GM18858 (cell line): Measurements from ENCODE around the gene RBAK.
"Not testable (repeated sequence)": the region's sequence is repeated elsewhere in the genome, so short reads cannot be mapped to it uniquely, and the experiment has no call there.

Experiments used
- ATAC-seq: cut with Tn5 transposase; IDR thresholded peaks from one replicate; pipeline ENCODE4 v1.9.1; 2021; ENCODE audit not compliant: unreplicated experiment

The RBAK gene

GRCh38 chr7:5050676-5051075 lies 5.0 kb downstream of the RBAK start:
- ATAC-seq = no peak

GRCh38 chr7:5051731-5052130 lies 6.1 kb downstream of the RBAK start:
- ATAC-seq = not testable (repeated sequence)

- ATAC-seq = no peak
Measured at GRCh38 chr7:5053175-5053574, 7.5 kb downstream of the RBAK start.

DNA sequence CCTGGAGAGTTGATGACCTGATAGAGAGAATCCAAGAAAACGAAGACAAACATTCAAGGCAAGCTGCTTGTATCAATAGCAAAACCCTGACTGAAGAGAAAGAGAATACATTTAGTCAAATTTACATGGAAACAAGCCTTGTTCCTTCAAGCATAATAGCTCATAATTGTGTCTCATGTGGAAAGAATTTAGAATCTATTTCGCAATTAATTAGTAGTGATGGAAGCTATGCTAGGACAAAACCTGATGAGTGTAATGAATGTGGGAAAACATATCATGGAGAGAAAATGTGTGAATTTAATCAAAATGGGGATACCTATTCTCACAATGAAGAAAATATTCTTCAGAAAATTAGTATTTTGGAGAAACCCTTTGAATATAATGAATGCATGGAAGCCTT lies 18.0 kb downstream of the RBAK start:
- ATAC-seq = no peak

- no peak for ATAC-seq
Measured at GRCh38 chr7:5064391-5065106, 18.9 kb downstream of the RBAK start.

DNA sequence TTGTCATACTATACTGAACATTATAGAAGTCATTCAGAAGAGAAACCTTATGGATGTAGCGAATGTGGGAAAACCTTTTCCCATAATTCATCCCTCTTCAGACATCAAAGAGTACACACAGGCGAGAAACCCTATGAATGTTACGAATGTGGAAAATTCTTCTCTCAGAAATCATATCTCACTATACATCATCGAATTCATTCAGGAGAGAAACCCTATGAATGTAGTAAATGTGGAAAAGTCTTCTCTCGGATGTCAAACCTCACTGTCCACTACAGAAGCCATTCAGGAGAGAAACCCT lies 19.4 kb downstream of the RBAK start:
- ATAC-seq = no peak

DNA sequence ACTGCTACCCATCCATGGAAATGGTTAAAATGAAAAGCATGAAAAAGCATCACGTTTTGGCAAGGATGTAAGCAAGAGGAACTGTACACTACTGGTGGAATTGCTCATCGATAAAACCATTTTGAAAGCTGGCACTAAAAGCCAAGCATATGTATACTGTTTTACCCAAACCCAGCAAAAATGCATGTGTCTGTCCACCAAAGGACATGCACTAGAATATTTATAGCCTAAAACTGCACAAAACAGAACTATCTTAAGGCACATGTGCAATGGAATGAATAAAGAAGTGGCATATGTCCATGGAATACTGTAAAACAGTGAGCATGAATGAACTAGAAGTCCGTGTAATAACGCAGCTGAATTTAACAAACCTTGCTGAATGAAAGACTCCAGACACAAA lies 22.9 kb downstream of the RBAK start:
- no peak for ATAC-seq

DNA sequence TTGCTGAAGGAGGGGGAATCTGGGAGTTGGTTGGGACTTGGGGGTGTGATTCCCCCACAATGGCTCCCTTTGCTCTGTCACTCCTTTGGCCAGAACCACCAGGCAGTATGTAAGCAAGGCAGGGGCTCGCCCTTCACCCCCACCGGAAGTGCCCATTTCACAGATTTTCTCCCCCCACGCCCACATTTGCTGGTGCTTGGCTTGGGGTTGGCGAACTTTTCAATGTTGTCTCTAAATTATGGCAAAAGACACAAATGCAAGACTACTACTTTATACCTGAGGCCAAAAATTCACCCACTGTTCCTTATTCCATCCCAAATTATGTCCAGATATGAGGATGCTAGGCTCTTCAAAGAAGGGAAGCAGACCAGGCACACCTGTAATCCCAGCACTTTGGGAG lies 24.5 kb downstream of the RBAK start:
- no peak for ATAC-seq

DNA sequence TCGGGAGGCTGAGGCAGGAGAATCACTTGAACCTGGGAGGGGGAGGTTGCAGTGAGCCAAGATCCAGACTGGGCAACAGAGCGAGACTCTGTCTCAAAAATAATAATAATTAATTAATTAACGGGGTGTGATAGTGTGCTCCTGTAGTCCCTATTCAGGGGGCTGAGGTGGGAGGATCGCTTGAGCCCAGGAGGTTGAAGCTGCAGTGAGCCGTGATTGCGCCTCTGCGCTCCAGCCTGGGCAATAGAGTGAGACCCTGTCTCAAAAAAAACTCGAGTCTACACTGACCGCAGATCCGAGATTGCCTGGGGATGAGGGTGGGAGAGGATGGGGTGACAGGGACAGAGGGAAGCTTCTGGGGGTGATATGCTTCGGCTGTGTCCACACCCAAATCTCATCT lies 29.5 kb downstream of the RBAK start:
- not testable (repeated sequence) for ATAC-seq

DNA sequence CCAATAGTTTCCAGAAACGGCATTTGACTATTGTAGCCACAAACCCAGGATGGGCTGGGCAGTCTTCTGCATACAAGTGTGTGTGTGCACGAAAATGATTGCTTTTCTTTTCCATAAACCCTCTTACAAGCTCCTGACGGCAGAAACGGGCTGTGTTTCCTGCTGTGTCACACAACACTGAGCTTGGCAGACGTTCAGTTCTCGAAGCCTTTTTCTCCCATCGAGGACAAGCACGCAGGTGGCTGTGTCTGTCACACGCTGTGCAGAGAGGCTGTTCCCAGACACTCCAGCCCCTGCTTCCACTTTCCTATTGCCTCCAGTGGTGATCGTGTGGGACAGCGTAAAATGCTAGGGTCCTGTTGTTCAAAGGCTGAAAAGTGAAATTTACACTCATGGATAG lies 32.1 kb downstream of the RBAK start:
- ATAC-seq = no peak

GRCh38 chr7:5082806-5083205 lies 37.1 kb downstream of the RBAK start:
- ATAC-seq = no peak

DNA sequence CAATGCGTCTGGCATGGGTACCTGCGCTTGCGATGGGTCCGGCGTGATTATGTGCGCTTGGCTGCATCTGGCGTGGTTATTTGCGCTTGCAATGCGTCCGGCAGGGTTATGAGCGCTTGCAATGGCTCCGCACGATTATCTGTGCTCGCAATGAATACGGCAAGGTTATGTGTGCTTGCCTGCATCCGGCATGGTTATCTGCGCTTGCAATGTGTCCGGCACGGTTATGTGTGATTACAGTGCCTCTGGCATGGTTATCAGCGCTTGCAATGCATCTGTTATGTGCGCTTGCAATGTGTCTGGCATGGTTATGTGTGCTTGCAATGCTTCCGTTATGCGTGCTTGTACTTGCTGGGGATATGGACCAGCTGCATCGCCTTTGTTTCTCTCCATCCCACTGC lies 37.7 kb downstream of the RBAK start:
- no peak for ATAC-seq

DNA sequence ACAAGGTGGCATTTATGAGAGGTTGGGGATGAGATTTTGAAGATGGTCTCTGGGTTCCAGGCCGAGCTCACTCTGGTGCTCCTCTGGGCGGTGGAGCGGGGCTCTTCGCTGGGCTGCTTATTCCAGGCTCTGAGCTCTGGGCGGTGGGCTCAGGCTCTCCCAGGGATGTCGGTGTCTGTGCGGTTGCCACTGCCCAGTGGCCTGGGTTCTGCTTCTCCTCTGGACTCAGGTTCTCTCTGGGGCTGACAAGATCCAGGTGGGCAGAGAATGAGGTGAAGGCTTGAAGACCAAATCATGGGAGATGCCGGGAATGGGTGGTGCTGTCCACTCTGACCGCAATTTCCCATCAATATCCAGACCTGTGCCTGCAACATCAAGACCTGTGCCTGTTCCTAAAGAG lies 40.6 kb downstream of the RBAK start:
- ATAC-seq = no peak

DNA sequence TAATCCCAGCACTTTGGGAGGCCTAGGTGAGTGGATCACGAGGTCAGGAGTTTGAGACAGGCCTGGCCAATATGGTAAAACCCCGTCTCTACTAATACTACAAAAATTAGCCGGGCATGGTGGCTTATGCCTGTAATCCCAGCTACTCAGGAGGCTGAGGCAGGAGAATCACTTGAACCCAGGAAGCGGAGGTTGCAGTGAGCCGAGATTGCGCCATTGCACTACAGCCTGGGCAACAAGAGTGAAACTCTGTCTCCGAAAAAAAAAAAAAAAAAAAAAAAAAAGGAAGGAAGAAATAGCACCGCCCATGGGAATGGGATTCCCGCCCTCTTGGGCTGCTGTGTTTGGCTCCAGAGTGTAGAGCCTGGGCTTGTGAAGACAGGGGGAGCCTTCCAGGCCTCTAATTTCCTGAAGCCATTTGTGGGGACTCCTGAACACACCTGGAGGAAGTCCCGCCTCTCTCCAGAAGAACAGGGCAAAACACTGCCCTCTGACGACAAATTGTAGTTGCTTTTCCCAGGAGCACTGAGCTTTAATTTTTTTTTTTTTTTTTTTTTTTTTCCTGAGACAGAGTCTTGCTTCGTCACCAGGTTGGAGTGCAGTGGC lies 42.7 kb downstream of the RBAK start:
- ATAC-seq = not testable (repeated sequence)

DNA sequence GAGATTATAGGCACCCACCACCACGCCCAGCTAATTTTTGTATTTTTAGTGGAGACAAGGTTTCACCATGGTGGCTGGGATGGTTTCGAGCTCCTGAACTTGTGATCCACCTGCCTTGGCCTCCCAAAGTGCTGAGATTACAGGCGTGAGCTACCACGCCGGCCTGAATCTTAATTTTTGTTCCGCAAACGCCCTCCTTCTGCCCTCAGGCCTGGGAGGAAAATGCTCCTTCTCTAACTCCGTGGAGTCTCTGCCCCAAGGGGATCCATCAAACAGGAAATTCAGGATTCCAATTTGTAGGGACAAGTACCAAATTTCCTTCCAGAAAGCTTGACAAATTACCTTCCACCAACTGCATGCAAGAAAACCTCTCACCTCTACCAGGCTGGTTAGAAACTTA lies 43.2 kb downstream of the RBAK start:
- ATAC-seq = no peak

DNA sequence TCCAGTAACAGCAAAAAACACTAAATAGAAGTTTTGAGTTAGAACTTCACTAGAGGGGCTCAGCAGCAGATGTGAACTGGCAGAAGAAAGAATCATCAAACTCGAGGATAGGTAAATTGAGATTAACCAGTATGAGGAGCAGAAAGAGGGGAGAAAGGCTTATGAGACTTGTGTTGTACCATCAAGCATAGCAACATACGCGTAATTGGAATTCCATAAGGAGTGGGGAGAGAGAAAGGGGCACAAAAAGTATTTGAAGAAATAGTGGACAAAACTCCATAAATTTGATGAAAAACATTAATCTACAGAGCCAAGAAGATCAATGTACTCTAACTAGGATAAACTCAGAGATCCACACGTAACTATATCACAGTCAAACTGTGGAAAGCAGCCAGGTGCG lies 48.3 kb downstream of the RBAK start:
- ATAC-seq = no peak

- ATAC-seq = no peak
Measured at GRCh38 chr7:5094641-5095040, 49.0 kb downstream of the RBAK start.

- no peak for ATAC-seq
Measured at GRCh38 chr7:5116359-5116758, 70.7 kb downstream of the RBAK start.

DNA sequence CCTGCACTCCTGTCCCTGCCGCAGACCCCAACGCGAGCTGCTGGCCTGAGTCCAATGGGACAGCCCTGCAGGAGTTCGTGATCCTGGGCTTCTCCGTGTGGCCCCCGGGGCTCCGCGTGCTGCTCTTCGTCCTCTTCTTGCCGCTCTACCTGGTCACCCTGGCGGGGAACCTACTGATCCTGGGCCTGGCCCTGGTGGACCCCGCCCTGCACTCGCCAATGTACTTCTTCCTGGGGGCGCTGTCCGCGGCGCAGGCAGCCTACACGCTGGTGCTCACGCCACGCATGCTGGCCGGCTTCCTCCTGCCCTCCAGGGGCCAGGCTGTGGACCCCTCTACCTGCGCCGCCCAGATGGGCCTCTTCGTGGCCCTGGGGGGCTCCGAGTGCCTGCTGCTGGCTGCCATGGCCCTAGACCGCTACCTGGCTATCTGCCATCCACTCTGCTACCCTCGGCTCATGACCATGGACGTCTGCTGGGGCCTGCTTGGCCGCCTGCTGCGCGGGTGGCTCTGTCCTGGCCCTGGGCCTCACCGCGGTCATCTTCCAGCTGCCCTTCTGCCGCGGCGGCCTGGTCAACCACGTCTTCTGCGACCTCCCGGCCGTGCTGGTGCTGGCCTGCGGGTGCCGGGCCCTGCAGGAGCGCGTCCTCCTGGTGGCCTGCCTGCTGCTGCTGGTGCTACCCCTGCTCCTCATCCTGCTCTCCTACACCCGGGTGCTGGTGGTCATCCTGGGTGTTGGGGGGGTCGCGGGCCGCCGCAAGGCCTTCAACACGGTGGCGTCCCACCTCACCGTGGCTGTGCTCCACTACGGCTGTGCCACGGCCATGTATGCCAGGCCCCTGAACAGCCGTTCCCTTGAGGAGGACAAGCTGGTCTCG lies 71.7 kb downstream of the RBAK start:
- ATAC-seq = no peak
